HepG2 (cell line): ENCODE data around the gene C22orf39. TPM values are rescaled to one million over a fixed set of nuclear protein-coding genes. Genes with fewer than 3 reads are reported as not detected.
A peak's percentile ranks its signal among the peaks of the same experiment; 100 is the strongest.

Experiments used
- ATF7-NPFF ChIP-seq: sonication (generic); formaldehyde crosslinking; IDR thresholded peaks from 2 replicates; pipeline ENCODE4 v1.8.1; 2023; ENCODE audit warnings: mild to moderate bottlenecking, low read depth, missing genetic modification reagents, moderate library complexity
- CREBL2 ChIP-seq: sonication (generic); formaldehyde crosslinking; IDR thresholded peaks from 2 replicates; pipeline ENCODE4 v1.8.1; 2023; ENCODE audit warnings: missing genetic modification reagents, mild to moderate bottlenecking, borderline replicate concordance
- ETV5 ChIP-seq: IDR thresholded peaks from 2 replicates; pipeline ENCODE4 v1.6.1; 2018; ENCODE audit warnings: missing biosample characterization, missing genetic modification reagents, inconsistent platforms, borderline replicate concordance
- HHEX ChIP-seq: IDR thresholded peaks from 2 replicates; pipeline ENCODE4 v1.6.1; 2016; ENCODE audit warnings: control low read depth
- KLF6 ChIP-seq: IDR thresholded peaks from 2 replicates; pipeline ENCODE4 v1.8.0; 2016; ENCODE audit warnings: missing biosample characterization, missing genetic modification reagents
- MAZ ChIP-seq, 2 experiments: sonication (generic) in 1 of 2; formaldehyde crosslinking in 1 of 2; IDR thresholded peaks; 2 replicates each; pipeline versions ENCODE4 v1.5.0 to v1.6.1; 2012 to 2020; ENCODE audit warnings: low read depth in 2 of 2, mild to moderate bottlenecking in 2 of 2, borderline replicate concordance in 1 of 2, improper control_type of control experiment in 1 of 2, low read length in 1 of 2, missing genetic modification reagents in 1 of 2, moderate library complexity in 1 of 2
- NAIF1 ChIP-seq: sonication (generic); formaldehyde crosslinking; IDR thresholded peaks from 2 replicates; pipeline ENCODE4 v1.5.0; 2020; ENCODE audit warnings: mild to moderate bottlenecking, missing genetic modification reagents, borderline replicate concordance
- NCOA5 ChIP-seq: sonication (generic); formaldehyde crosslinking; IDR thresholded peaks from 2 replicates; pipeline ENCODE4 v1.4.0; 2020; ENCODE audit warnings: missing genetic modification reagents
- PCBP2 ChIP-seq: fragments of 200-400 bp; formaldehyde crosslinking; optimal IDR thresholded peaks from 2 replicates; pipeline ENCODE3; 2018; ENCODE audit warnings: low read length, low read depth; ENCODE audit not compliant: poor library complexity, severe bottlenecking
- POGK ChIP-seq: sonication (generic); formaldehyde crosslinking; conservative IDR thresholded peaks from 2 replicates; pipeline ENCODE4 v1.8.0; 2022; ENCODE audit warnings: mild to moderate bottlenecking, moderate library complexity, missing genetic modification reagents
- RAD21 ChIP-seq: fragments of 450-650 bp; formaldehyde crosslinking; IDR thresholded peaks from 2 replicates; pipeline ENCODE4 v1.5.0; 2020; ENCODE audit warnings: mild to moderate bottlenecking
- RELA ChIP-seq: sonication (generic); formaldehyde crosslinking; IDR thresholded peaks from 2 replicates; pipeline ENCODE4 v1.4.0; 2020; ENCODE audit warnings: missing genetic modification reagents
- SP140L ChIP-seq: sonication (generic); formaldehyde crosslinking; IDR thresholded peaks from 2 replicates; pipeline ENCODE4 v1.4.0; 2020; ENCODE audit warnings: missing genetic modification reagents, borderline replicate concordance
- TARDBP ChIP-seq: sonication (generic); formaldehyde crosslinking; IDR thresholded peaks from 2 replicates; pipeline ENCODE4 v1.8.0; 2022; ENCODE audit warnings: mild to moderate bottlenecking, missing genetic modification reagents
- TGIF2 ChIP-seq: IDR thresholded peaks from 2 replicates; pipeline ENCODE4 v1.6.1; 2016; ENCODE audit warnings: control low read depth, missing compliant biosample characterization
- WIZ ChIP-seq: sonication (generic); formaldehyde crosslinking; IDR thresholded peaks from 2 replicates; pipeline ENCODE4 v1.5.1; 2020; ENCODE audit warnings: mild to moderate bottlenecking, missing genetic modification reagents
- ZBTB42 ChIP-seq: sonication (generic); formaldehyde crosslinking; IDR thresholded peaks from 2 replicates; pipeline ENCODE4 v1.5.0; 2020; ENCODE audit warnings: mild to moderate bottlenecking, missing genetic modification reagents
- ZEB1 ChIP-seq: IDR thresholded peaks from 2 replicates; pipeline ENCODE4 v1.6.1; 2012; ENCODE audit warnings: mild to moderate bottlenecking, low read depth, inconsistent platforms; ENCODE audit not compliant: insufficient replicate concordance
- ZNF275 ChIP-seq: sonication (generic); formaldehyde crosslinking; IDR thresholded peaks from 2 replicates; pipeline ENCODE4 v1.8.0; 2022; ENCODE audit warnings: missing genetic modification reagents, mild to moderate bottlenecking, inconsistent platforms, borderline replicate concordance
- ZNF30 ChIP-seq: sonication (generic); formaldehyde crosslinking; IDR thresholded peaks from 2 replicates; pipeline ENCODE4 v1.5.0; 2020; ENCODE audit warnings: mild to moderate bottlenecking, missing genetic modification reagents
- ZNF333 ChIP-seq: sonication (generic); formaldehyde crosslinking; IDR thresholded peaks from 2 replicates; pipeline ENCODE4 v1.4.0; 2020; ENCODE audit warnings: mild to moderate bottlenecking, missing genetic modification reagents, borderline replicate concordance
- ZNF615 ChIP-seq: sonication (generic); formaldehyde crosslinking; IDR thresholded peaks from 2 replicates; pipeline ENCODE4 v1.5.0; 2020; ENCODE audit warnings: mild to moderate bottlenecking, missing genetic modification reagents, borderline replicate concordance
- ZNF7 ChIP-seq: IDR thresholded peaks from 2 replicates; pipeline ENCODE4 v1.6.1; 2016; ENCODE audit warnings: missing biosample characterization, missing genetic modification reagents
- ZNF761 ChIP-seq: sonication (generic); formaldehyde crosslinking; conservative IDR thresholded peaks from 2 replicates; pipeline ENCODE4 v1.4.0; 2020; ENCODE audit warnings: mild to moderate bottlenecking, missing genetic modification reagents
- ZNF766 ChIP-seq: sonication (generic); formaldehyde crosslinking; IDR thresholded peaks from 2 replicates; pipeline ENCODE4 v1.5.0; 2020; ENCODE audit warnings: missing genetic modification reagents, borderline replicate concordance
- ZNF770 ChIP-seq: sonication (generic); formaldehyde crosslinking; IDR thresholded peaks from 2 replicates; pipeline ENCODE4 v1.5.0; 2020; ENCODE audit warnings: mild to moderate bottlenecking, missing genetic modification reagents
- ZNF773 ChIP-seq: sonication (generic); formaldehyde crosslinking; IDR thresholded peaks from 2 replicates; pipeline ENCODE4 v1.4.0; 2020; ENCODE audit warnings: missing genetic modification reagents, borderline replicate concordance
- polyA plus RNA-seq, 8 experiments: library from polyadenylated mRNA; depleted of rRNA in 3 of 8; stranded (reverse) in 7 of 8; unstranded in 1 of 8; fragments of >200 nt; fragmentation: Illumina TruSeq in 4 of 8; extraction: Trizol in 4 of 8; gene quantifications; 2 replicates each; pipeline versions ENCODE4 v1.2.1 to v1.2.3, GENCODE V29; 2011 to 2016; ENCODE audit warnings: low read depth in 4 of 8, missing spikeins in 1 of 8, mixed read lengths in 1 of 8; ENCODE audit not compliant: insufficient read depth in 1 of 8
- total RNA-seq, 5 experiments: library from RNA; depleted of rRNA; stranded (reverse); fragments of >200 nt; fragmentation: Illumina TruSeq; extraction: Trizol; gene quantifications; 2 replicates each; pipeline ENCODE4 v1.2.3, GENCODE V29; 2016; ENCODE audit warnings: low read depth in 1 of 5

Gene C22orf39
- total and polyA plus RNA-seq, 2 of the 13 experiments (the other 11 are each of a cell fraction or from before 2014, with no cell fraction given): 23.4 to 26.4 TPM

GRCh38 chr22:19478901-19479354, 31.4 kb upstream of the C22orf39 start, which contains the start of gene UFD1 (continued):
- no peak for TF ChIP-seq ZNF761 (CRISPR knock-in tag)
- no peak for TF ChIP-seq WIZ (CRISPR knock-in tag)
- TF ChIP-seq ZNF333 (CRISPR knock-in tag): no peak
- no peak for TF ChIP-seq ZNF615 (CRISPR knock-in tag)
- TF ChIP-seq TARDBP (CRISPR knock-in tag): no peak; the same call in 1 of the 2 replicates
- no peak for TF ChIP-seq ZNF275
- TF ChIP-seq ZNF30 (CRISPR knock-in tag): no peak
- TF ChIP-seq POGK (CRISPR knock-in tag): no peak
- peak; percentile 17; the same call in 1 of the 2 replicates for TF ChIP-seq ZNF770 (CRISPR knock-in tag)
- 0 out of 2 replicates have a peak, but pooled peaks have one; percentile 26 for TF ChIP-seq KLF6 (CRISPR knock-in tag)
- TF ChIP-seq CREBL2 (CRISPR knock-in tag): no peak
- peak; percentile 68 for TF ChIP-seq ZEB1
- no peak for TF ChIP-seq RAD21 (CRISPR knock-in tag)
- TF ChIP-seq PCBP2: no peak
- TF ChIP-seq ZBTB42: no peak
- no peak for TF ChIP-seq NCOA5
- no peak for TF ChIP-seq ZNF766 (CRISPR knock-in tag)
- TF ChIP-seq SP140L (CRISPR knock-in tag): no peak
- TF ChIP-seq RELA (CRISPR knock-in tag): no peak
- TF ChIP-seq NAIF1: no peak
- no peak for TF ChIP-seq ATF7-NPFF (CRISPR knock-in tag)
- peak; percentile 33; the same call in 1 of the 2 replicates for TF ChIP-seq MAZ (IDR thresholded peaks at IDR 0.05; ENCODE audit: borderline replicate concordance, low read depth, low read length)
- TF ChIP-seq MAZ (CRISPR knock-in tag; IDR thresholded peaks at IDR 0.05; ENCODE audit: low read depth): no peak
- TF ChIP-seq ZNF773 (CRISPR knock-in tag): no peak
- peak; percentile 88 for TF ChIP-seq ETV5
- TF ChIP-seq HHEX: no peak
- TF ChIP-seq ZNF7 (CRISPR knock-in tag): no peak
- 0 out of 2 replicates have a peak, but pooled peaks have one; percentile 10 for TF ChIP-seq TGIF2 (CRISPR knock-in tag)
